ENCODE measurements around the gene PPFIA4.

DNA sequence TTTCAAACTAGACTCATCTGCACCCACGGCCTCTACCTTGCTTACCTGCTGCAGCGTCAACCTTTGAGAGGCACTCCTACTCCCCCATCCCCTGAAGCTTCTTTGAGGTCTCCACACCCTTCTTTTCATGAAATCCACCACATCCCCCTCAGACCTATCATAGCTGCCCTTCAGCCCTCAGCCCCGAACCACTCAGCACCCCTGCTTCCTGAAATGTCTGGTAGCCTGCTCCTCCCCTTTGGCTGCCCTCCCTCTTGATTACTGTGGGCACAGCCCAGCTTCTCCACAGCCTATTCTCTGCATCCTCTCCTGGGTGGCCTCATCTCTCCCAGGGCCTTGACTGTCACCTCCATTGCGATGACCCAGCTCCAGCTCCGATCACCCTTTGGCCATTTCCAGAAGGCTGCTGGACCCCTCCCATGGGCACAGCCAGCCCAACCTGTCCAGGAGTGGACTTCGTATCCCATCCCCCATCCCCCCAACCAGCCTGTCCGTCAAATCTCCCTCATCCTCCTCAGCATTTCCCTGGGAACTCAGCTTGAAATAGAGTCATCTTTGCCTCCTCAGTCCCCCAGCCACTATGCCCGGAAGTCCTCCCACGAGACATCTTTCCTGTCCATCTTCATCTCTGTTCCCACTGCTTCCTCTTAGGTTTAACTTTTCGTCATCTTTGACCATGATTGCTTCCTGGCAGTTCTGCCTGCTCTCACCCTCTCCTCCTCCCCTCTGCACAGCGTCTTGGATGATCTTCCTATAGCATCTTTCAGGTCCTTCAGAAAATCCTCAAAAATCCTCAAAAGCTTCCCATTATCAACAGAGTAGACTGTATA, 95.1 kb downstream of the PPFIA4 start:
- TF ChIP-seq, protein P1, sequence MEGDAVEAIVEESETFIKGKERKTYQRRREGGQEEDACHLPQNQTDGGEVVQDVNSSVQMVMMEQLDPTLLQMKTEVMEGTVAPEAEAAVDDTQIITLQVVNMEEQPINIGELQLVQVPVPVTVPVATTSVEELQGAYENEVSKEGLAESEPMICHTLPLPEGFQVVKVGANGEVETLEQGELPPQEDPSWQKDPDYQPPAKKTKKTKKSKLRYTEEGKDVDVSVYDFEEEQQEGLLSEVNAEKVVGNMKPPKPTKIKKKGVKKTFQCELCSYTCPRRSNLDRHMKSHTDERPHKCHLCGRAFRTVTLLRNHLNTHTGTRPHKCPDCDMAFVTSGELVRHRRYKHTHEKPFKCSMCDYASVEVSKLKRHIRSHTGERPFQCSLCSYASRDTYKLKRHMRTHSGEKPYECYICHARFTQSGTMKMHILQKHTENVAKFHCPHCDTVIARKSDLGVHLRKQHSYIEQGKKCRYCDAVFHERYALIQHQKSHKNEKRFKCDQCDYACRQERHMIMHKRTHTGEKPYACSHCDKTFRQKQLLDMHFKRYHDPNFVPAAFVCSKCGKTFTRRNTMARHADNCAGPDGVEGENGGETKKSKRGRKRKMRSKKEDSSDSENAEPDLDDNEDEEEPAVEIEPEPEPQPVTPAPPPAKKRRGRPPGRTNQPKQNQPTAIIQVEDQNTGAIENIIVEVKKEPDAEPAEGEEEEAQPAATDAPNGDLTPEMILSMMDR (IDR thresholded peaks at IDR 0.05; ENCODE audit: low read depth, low read length), result no peak
- TF ChIP-seq EZH2phosphoT487 (IDR thresholded peaks at IDR 0.05; ENCODE audit: low read depth), result no peak

Measured in OCI-LY3 (cell line).